ENCODE results near the gene TXNL1.
"Not testable (repeated sequence)": the region's sequence is repeated elsewhere in the genome, so short reads cannot be mapped to it uniquely, and the experiment has no call there.

TXNL1 gene

GRCh38 chr18:56643381-56643780 is 5.0 kb upstream of the TXNL1 start:
- no peak for DNase-seq

GRCh38 chr18:56641714-56642337 is 3.4 kb upstream of the TXNL1 start:
- DNase-seq = no peak

GRCh38 chr18:56639571-56639970 is 1.2 kb upstream of the TXNL1 start:
- DNase-seq = no peak

GRCh38 chr18:56639104-56639381 is 651 bp upstream of the TXNL1 start:
- DNase-seq = no peak

- peak; percentile 16 for DNase-seq
These were observed 621 bp downstream of the TXNL1 start for GRCh38 chr18:56637711-56638231.

GRCh38 chr18:56637176-56637575 is 1.2 kb downstream of the TXNL1 start:
- no peak for DNase-seq

- DNase-seq = no peak
These were observed 3.4 kb downstream of the TXNL1 start for GRCh38 chr18:56635007-56635406.

GRCh38 chr18:56632070-56633022 is 6.0 kb downstream of the TXNL1 start:
- no peak for DNase-seq

GRCh38 chr18:56627991-56628390 is 10.4 kb downstream of the TXNL1 start:
- no peak for DNase-seq

GRCh38 chr18:56615738-56616520 is 22.5 kb downstream of the TXNL1 start:
- no peak for DNase-seq

GRCh38 chr18:56606618-56607017 is 31.8 kb downstream of the TXNL1 start:
- DNase-seq = no peak

- DNase-seq = no peak
These were observed 40.0 kb downstream of the TXNL1 start for GRCh38 chr18:56598422-56598821.

- no peak for DNase-seq
These were observed 44.5 kb downstream of the TXNL1 start for GRCh38 chr18:56593906-56594305.

- DNase-seq = no peak
These were observed 58.4 kb downstream of the TXNL1 start for GRCh38 chr18:56580026-56580425.

- no peak for DNase-seq
These were observed 58.9 kb downstream of the TXNL1 start for GRCh38 chr18:56579451-56579850.

GRCh38 chr18:56576826-56577573 is 61.4 kb downstream of the TXNL1 start:
- no peak for DNase-seq

- peak; percentile 27 for DNase-seq
These were observed 62.4 kb downstream of the TXNL1 start for GRCh38 chr18:56575819-56576663.

- no peak for DNase-seq
These were observed 63.5 kb downstream of the TXNL1 start for GRCh38 chr18:56574861-56575260.

- DNase-seq = not testable (repeated sequence)
These were observed 66.1 kb downstream of the TXNL1 start for GRCh38 chr18:56572267-56572666.

- no peak for DNase-seq
These were observed 67.4 kb downstream of the TXNL1 start for GRCh38 chr18:56570978-56571377.

- no peak for DNase-seq
These were observed 69.0 kb downstream of the TXNL1 start for GRCh38 chr18:56569416-56569815.

- DNase-seq = peak; percentile 6
These were observed 69.4 kb downstream of the TXNL1 start for GRCh38 chr18:56568986-56569385.

Measured in CD4-positive, alpha-beta T cell treated with Interleukin-21 for 1 hour (primary cell).